WTC11 (cell line): ENCODE measurements around the gene PET100.

Experiments
- CREM ChIP-seq: sonication (generic); formaldehyde crosslinking; IDR thresholded peaks from 2 replicates; pipeline ENCODE4 v1.8.1; 2022; ENCODE audit warnings: mild to moderate bottlenecking, missing genetic modification reagents, moderate library complexity
- CTCF ChIP-seq: fragments of 200-600 bp; IDR thresholded peaks from 2 replicates; pipeline ENCODE4 v1.8.0; 2022; ENCODE audit warnings: antibody characterized with exemption
- ETV6 ChIP-seq: sonication (generic); formaldehyde crosslinking; IDR thresholded peaks from 2 replicates; pipeline ENCODE4 v1.8.1; 2022; ENCODE audit warnings: mild to moderate bottlenecking, missing genetic modification reagents
- FOXK1 ChIP-seq: sonication (generic); formaldehyde crosslinking; IDR thresholded peaks from 2 replicates; pipeline ENCODE4 v1.8.0; 2022; ENCODE audit warnings: mild to moderate bottlenecking, moderate library complexity, missing genetic modification reagents
- FOXP1 ChIP-seq: sonication (generic); formaldehyde crosslinking; IDR thresholded peaks from 2 replicates; pipeline ENCODE4 v1.8.0; 2022; ENCODE audit warnings: missing genetic modification reagents, mild to moderate bottlenecking, moderate library complexity, borderline replicate concordance
- SP1 ChIP-seq: sonication (generic); formaldehyde crosslinking; conservative IDR thresholded peaks from 2 replicates; pipeline ENCODE4 v1.8.1; 2022; ENCODE audit warnings: missing genetic modification reagents
- ZNF423 ChIP-seq: fragments of 250-450 bp; sonication (Bioruptor Pico); IDR thresholded peaks from 2 replicates; pipeline ENCODE4 v2.1.2; 2022; ENCODE audit warnings: mild to moderate bottlenecking, moderate library complexity

GRCh38 chr19:7605490-7606222, 23.9 kb upstream of the PET100 start:
- TF ChIP-seq CTCF: no peak
- TF ChIP-seq ETV6 (CRISPR knock-in tag): no peak
- no peak for TF ChIP-seq SP1 (CRISPR knock-in tag)
- TF ChIP-seq FOXP1 (CRISPR knock-in tag): no peak
- TF ChIP-seq ZNF423 (CRISPR knock-in tag): no peak
- TF ChIP-seq FOXK1 (CRISPR knock-in tag): no peak
- no peak for TF ChIP-seq CREM (CRISPR knock-in tag)
